Liver (tissue), 9 donors: ENCODE measurements around the gene ARFGAP3. TPM values are rescaled to one million over a fixed set of nuclear protein-coding genes. Genes with fewer than 3 reads are reported as not detected.

Experiments used
- DNase-seq: peaks from one replicate; pipeline ENCODE4 v3.0.0-alpha.2; 2017; ENCODE audit warnings: low spot score
- H3K27ac ChIP-seq, 2 donors: one replicate each; pipeline ENCODE4 v1.7.0; 2013; ENCODE audit warnings: inconsistent platforms in 2 of 2, low read length in 2 of 2, control low read depth in 1 of 2, low read depth in 1 of 2, mild to moderate bottlenecking in 1 of 2
- H3K27me3 ChIP-seq, 4 donors: one replicate each; pipeline versions ENCODE4 v1.6.1 to v1.7.0; 2013; ENCODE audit warnings: low read length in 3 of 4, inconsistent platforms in 1 of 4, mild to moderate bottlenecking in 1 of 4, moderate library complexity in 1 of 4; ENCODE audit not compliant: control insufficient read depth in 4 of 4, insufficient read depth in 4 of 4
- H3K36me3 ChIP-seq, 4 donors: one replicate each; pipeline versions ENCODE4 v1.6.1 to v1.7.0; 2013; ENCODE audit warnings: low read length in 3 of 4, mild to moderate bottlenecking in 3 of 4, low read depth in 1 of 4, moderate library complexity in 1 of 4; ENCODE audit not compliant: control insufficient read depth in 4 of 4, insufficient read depth in 3 of 4
- H3K4me1 ChIP-seq, 4 donors: one replicate each; pipeline versions ENCODE4 v1.6.1 to v1.7.0; 2013; ENCODE audit warnings: low read length in 3 of 4, mild to moderate bottlenecking in 3 of 4, moderate library complexity in 1 of 4; ENCODE audit not compliant: control insufficient read depth in 4 of 4, insufficient read depth in 4 of 4
- H3K4me3 ChIP-seq, 3 donors: one replicate each; pipeline versions ENCODE4 v1.6.1 to v1.7.0; 2013; ENCODE audit warnings: low read length in 3 of 3, control low read depth in 1 of 3, low read depth in 1 of 3, mild to moderate bottlenecking in 1 of 3
- H3K9ac ChIP-seq, 2 donors: one replicate each; pipeline ENCODE4 v1.7.0; 2013; ENCODE audit warnings: low read length in 2 of 2, mild to moderate bottlenecking in 2 of 2, moderate library complexity in 2 of 2, control low read depth in 1 of 2, low read depth in 1 of 2
- H3K9me3 ChIP-seq, 4 donors: one replicate each; pipeline versions ENCODE4 v1.6.1 to v1.7.0; 2013; ENCODE audit warnings: low read length in 3 of 4; ENCODE audit not compliant: control insufficient read depth in 4 of 4
- ATF3 ChIP-seq: IDR thresholded peaks from 2 replicates; pipeline ENCODE4 v1.6.1; 2016; ENCODE audit warnings: antibody characterized with exemption
- EGR1 ChIP-seq, 2 donors: IDR thresholded peaks; 2 replicates each; pipeline ENCODE4 v1.6.1; 2016 to 2018; ENCODE audit warnings: antibody characterized with exemption in 2 of 2, low read depth in 2 of 2
- FOXA1 ChIP-seq: IDR thresholded peaks from 2 replicates; pipeline ENCODE4 v1.6.1; 2016; ENCODE audit warnings: antibody characterized with exemption
- HNF4A ChIP-seq, 2 donors: conservative IDR thresholded peaks; 2 replicates each; pipeline ENCODE4 v1.6.1; 2016; ENCODE audit warnings: antibody characterized with exemption in 2 of 2, mild to moderate bottlenecking in 2 of 2
- HNF4G ChIP-seq: IDR thresholded peaks from 2 replicates; pipeline ENCODE4 v1.6.1; 2016; ENCODE audit warnings: antibody characterized with exemption
- JUND ChIP-seq, 2 donors: IDR thresholded peaks; 2 replicates each; pipeline ENCODE4 v1.6.1; 2016; ENCODE audit warnings: antibody characterized with exemption in 2 of 2
- MAX ChIP-seq: IDR thresholded peaks from 2 replicates; pipeline ENCODE4 v1.6.1; 2016; ENCODE audit warnings: antibody characterized with exemption
- RAD21 ChIP-seq, 2 donors: IDR thresholded peaks; 2 replicates each; pipeline ENCODE4 v1.6.1; 2016; ENCODE audit warnings: antibody characterized with exemption in 2 of 2, mild to moderate bottlenecking in 2 of 2
- SP1 ChIP-seq: IDR thresholded peaks from 2 replicates; pipeline ENCODE4 v1.6.1; 2018; ENCODE audit warnings: antibody characterized with exemption, mild to moderate bottlenecking
- YY1 ChIP-seq: IDR thresholded peaks from 2 replicates; pipeline ENCODE4 v1.6.1; 2016; ENCODE audit warnings: antibody characterized with exemption, mild to moderate bottlenecking
- ZBTB33 ChIP-seq: IDR thresholded peaks from 2 replicates; pipeline ENCODE4 v1.6.1; 2016; ENCODE audit warnings: antibody characterized with exemption
- WGBS: extraction: QIAGEN DNeasy Blood & Tissue Kit; methylation state at CpG from one replicate; pipeline ENCODE4 v1.1.7; 2013; 5-methylcytosine and 5-hydroxymethylcytosine counted together
- polyA plus RNA-seq, 2 donors: library from polyadenylated mRNA; stranded (reverse) in 1 of 2; unstranded in 1 of 2; fragments of 200-250 nt in 1 of 2; fragments of >200 nt in 1 of 2; fragmentation: Nextera tagmentation in 1 of 2; extraction: Ambion mirVana in 1 of 2; gene quantifications; one replicate each; pipeline versions ENCODE4 v1.2.1 to v1.2.3, GENCODE V29; 2013 to 2015
- total RNA-seq, 2 donors: library from RNA; depleted of rRNA; stranded (reverse); fragments of >200 nt; gene quantifications; one replicate each; pipeline ENCODE4 v1.2.3, GENCODE V29; 2014
- donor health status: healthy.
- donor health status: healthy.
- donor health status: healthy.
- donor health status: healthy.
- donor health status: healthy.

The ARFGAP3 gene
- total and polyA plus RNA-seq, 4 donors: 18.2 to 55.1 (median 27.5) TPM

- H3K27me3 ChIP-seq: no peaks in the 10 kb centered on the region
- no peak for TF ChIP-seq MAX
- TF ChIP-seq EGR1 (IDR thresholded peaks at IDR 0.05; ENCODE audit: low read depth in 2 of 2): no peak
- TF ChIP-seq HNF4A (conservative IDR thresholded peaks at IDR 0.05): no peak
- TF ChIP-seq ATF3: no peak
- TF ChIP-seq ZBTB33: no peak
- TF ChIP-seq HNF4G: no peak
- no peak for TF ChIP-seq SP1
- TF ChIP-seq FOXA1: no peak
- H3K27ac ChIP-seq: no peak overlapping the region
- WGBS: 91% methylated on average over 15 of the region's 15 CpGs
- no peak for DNase-seq
- H3K4me1 ChIP-seq: no peaks in the 10 kb centered on the region
- peaks cover 15 to 26% (median 16%) of the 10 kb centered on the region in 4 donors for H3K36me3 ChIP-seq
- H3K4me3 ChIP-seq: no peak overlapping the region
- no peak overlapping the region for H3K9ac ChIP-seq
- H3K9me3 ChIP-seq: no peaks in the 10 kb centered on the region
Observed at GRCh38 chr22:42793848-42794405, 63.1 kb downstream of the ARFGAP3 start.

GRCh38 chr22:42792909-42793847 is 63.9 kb downstream of the ARFGAP3 start:
- no peaks in the 10 kb centered on the region for H3K4me1 ChIP-seq
- no peaks in the 10 kb centered on the region for H3K27me3 ChIP-seq
- WGBS: 81% methylated on average over 25 of the region's 25 CpGs
- peak overlapping the region in 1 of 2 donors; percentile 7 for H3K27ac ChIP-seq
- no peak overlapping the region for H3K9ac ChIP-seq
- H3K4me3 ChIP-seq: no peak overlapping the region
- DNase-seq: no peak
- H3K9me3 ChIP-seq: no peaks in the 10 kb centered on the region
- peaks cover 11 to 19% (median 14%) of the 10 kb centered on the region in 4 donors for H3K36me3 ChIP-seq
- TF ChIP-seq YY1 (no peak), RAD21 (IDR thresholded peaks at IDR 0.05) (no peak), JUND (IDR thresholded peaks at IDR 0.05) (no peak), HNF4A (conservative IDR thresholded peaks at IDR 0.05) (no peak)

- 92% methylated on average over 13 of the region's 13 CpGs for WGBS
Observed at GRCh38 chr22:42792453-42792908, 64.6 kb downstream of the ARFGAP3 start.

More at GRCh38 chr22:42792453-42792908, 64.6 kb downstream of the ARFGAP3 start:
- no peak for DNase-seq
- H3K27ac ChIP-seq: peak overlapping the region in 1 of 2 donors; percentile 7
- no peaks in the 10 kb centered on the region for H3K9me3 ChIP-seq
- H3K9ac ChIP-seq: no peak overlapping the region
- no peaks in the 10 kb centered on the region for H3K4me1 ChIP-seq
- H3K36me3 ChIP-seq: peaks cover 4 to 12% (median 9%) of the 10 kb centered on the region in 4 donors
- H3K4me3 ChIP-seq: no peak overlapping the region
- H3K27me3 ChIP-seq: no peaks in the 10 kb centered on the region
- TF ChIP-seq HNF4G (no peak), FOXA1 (no peak), RAD21 (IDR thresholded peaks at IDR 0.05) (no peak)
